HUDEP-2 (cell line): ENCODE results near the gene ALG8.
"Not testable (repeated sequence)": the region's sequence is repeated elsewhere in the genome, so short reads cannot be mapped to it uniquely, and the experiment has no call there.

ENCODE experiments used
- DNase-seq, 76 experiments: peaks; one replicate each; lab custom pipeline; 2025; ENCODE audit not compliant: unreplicated experiment in 76 of 76; lab: John Stamatoyannopoulos, UW

Gene ALG8

GRCh38 chr11:78076733-78077403 is 62.6 kb downstream of the ALG8 start:
- DNase-seq: no peak

GRCh38 chr11:78074756-78075155 is 64.7 kb downstream of the ALG8 start:
- DNase-seq: peak in 1 of 76 experiments; percentile 3

- DNase-seq: no peak
These were observed 67.0 kb downstream of the ALG8 start for GRCh38 chr11:78072455-78072854.

GRCh38 chr11:78071717-78072116 is 67.7 kb downstream of the ALG8 start:
- no peak for DNase-seq

GRCh38 chr11:78070621-78071020 is 68.8 kb downstream of the ALG8 start:
- DNase-seq: no peak

- peak in 11 of 76 experiments; percentile 2 to 34 (median 11) for DNase-seq
These were observed 70.0 kb downstream of the ALG8 start for GRCh38 chr11:78069465-78069864.

GRCh38 chr11:78067704-78068103 is 71.7 kb downstream of the ALG8 start:
- no peak for DNase-seq

- no peak for DNase-seq
These were observed 73.0 kb downstream of the ALG8 start for GRCh38 chr11:78066471-78066870.

GRCh38 chr11:78065203-78065602 is 74.2 kb downstream of the ALG8 start:
- DNase-seq: no peak

GRCh38 chr11:78063440-78064181 is 75.8 kb downstream of the ALG8 start, which contains the start of gene THRSP:
THRSP (plus strand) TSS chr11:78063861; CDS start chr11:78063882, 21 bp downstream.
- no peak for DNase-seq

- DNase-seq: no peak
These were observed 76.8 kb downstream of the ALG8 start for GRCh38 chr11:78062671-78063070.

- peak in 1 of 76 experiments; percentile 8 for DNase-seq
These were observed 77.5 kb downstream of the ALG8 start for GRCh38 chr11:78061921-78062311.

GRCh38 chr11:78061088-78061920 is 78.1 kb downstream of the ALG8 start:
- peak in 3 of 76 experiments; percentile 6 to 26 (median 10) for DNase-seq

- no peak for DNase-seq
These were observed 78.9 kb downstream of the ALG8 start for GRCh38 chr11:78060533-78060932.

- not testable (repeated sequence) for DNase-seq
These were observed 79.6 kb downstream of the ALG8 start for GRCh38 chr11:78059749-78060328.

GRCh38 chr11:78057462-78058055 is 81.9 kb downstream of the ALG8 start:
- no peak for DNase-seq

- DNase-seq: peak in 1 of 76 experiments; percentile 12
These were observed 83.3 kb downstream of the ALG8 start for GRCh38 chr11:78056093-78056492.

- no peak for DNase-seq
These were observed 84.5 kb downstream of the ALG8 start for GRCh38 chr11:78054971-78055370.

GRCh38 chr11:78050964-78051831 is 88.2 kb downstream of the ALG8 start:
- no peak for DNase-seq
